Measurements from ENCODE around the gene RPRD1A. TPM values are rescaled to one million over a fixed set of nuclear protein-coding genes. Genes with fewer than 3 reads are reported as not detected.

The RPRD1A gene
- total RNA-seq, 4 donors from 2014 or later, result 43.9 to 76.3 (median 62.3) TPM

- no peak for TF ChIP-seq CTCF (IDR thresholded peaks at IDR 0.05; ENCODE audit: low read depth)
Observed at GRCh38 chr18:35974181-35974580, 93.2 kb downstream of the RPRD1A start.

- no peak for TF ChIP-seq CTCF (IDR thresholded peaks at IDR 0.05; ENCODE audit: low read depth)
Observed at GRCh38 chr18:35973650-35974049, 93.7 kb downstream of the RPRD1A start.

- no peak for TF ChIP-seq CTCF (IDR thresholded peaks at IDR 0.05; ENCODE audit: low read depth)
Observed at GRCh38 chr18:35972197-35973000, 95.0 kb downstream of the RPRD1A start, which contains the start of gene RMP24. Gene RMP24 (plus strand): TSS chr18:35972679.

- TF ChIP-seq CTCF (IDR thresholded peaks at IDR 0.05; ENCODE audit: low read depth), result no peak
Observed at GRCh38 chr18:35971661-35972196, 95.6 kb downstream of the RPRD1A start.

GRCh38 chr18:35969676-35970075, 97.7 kb downstream of the RPRD1A start:
- TF ChIP-seq CTCF (IDR thresholded peaks at IDR 0.05; ENCODE audit: low read depth), result no peak

- TF ChIP-seq CTCF (IDR thresholded peaks at IDR 0.05; ENCODE audit: low read depth), result no peak
Observed at GRCh38 chr18:35968278-35968880, 99.0 kb downstream of the RPRD1A start.

- no peak for TF ChIP-seq CTCF (IDR thresholded peaks at IDR 0.05; ENCODE audit: low read depth)
Observed at GRCh38 chr18:35964319-35964718, 103.0 kb downstream of the RPRD1A start.

Data from subcutaneous adipose tissue (tissue), 4 donors.